ENCODE measurements around the gene P4HA1. TPM values are rescaled to one million over a fixed set of nuclear protein-coding genes. Genes with fewer than 3 reads are reported as not detected.

The P4HA1 gene
- total RNA-seq, 1 donor from 2014 or later, result 25.0 TPM

DNA sequence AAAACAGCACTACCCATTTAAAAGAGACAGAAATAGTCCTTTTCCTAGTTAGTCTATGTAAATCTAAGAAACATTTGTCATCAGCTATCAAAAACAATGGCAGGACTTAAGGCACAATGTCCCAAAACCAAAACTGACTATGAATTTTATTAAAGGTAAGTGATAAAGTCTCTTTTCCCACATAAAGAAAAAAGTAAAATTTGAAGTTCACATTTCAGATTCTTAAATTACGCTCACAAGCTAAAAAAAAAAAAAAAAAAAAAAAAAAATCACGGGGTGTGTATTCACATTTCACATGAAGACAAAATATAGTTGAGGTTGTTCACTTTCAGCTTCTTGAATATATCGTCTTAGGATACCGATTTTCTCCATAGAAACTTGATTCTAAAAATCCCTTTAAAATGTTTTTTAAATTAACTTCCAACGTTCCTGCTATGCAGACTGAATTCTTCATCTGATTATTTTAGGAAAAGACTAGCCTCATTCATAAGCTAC lies 1.6 kb downstream of the P4HA1 start:
- DNase-seq (ENCODE audit: low spot score), result no peak

DNA sequence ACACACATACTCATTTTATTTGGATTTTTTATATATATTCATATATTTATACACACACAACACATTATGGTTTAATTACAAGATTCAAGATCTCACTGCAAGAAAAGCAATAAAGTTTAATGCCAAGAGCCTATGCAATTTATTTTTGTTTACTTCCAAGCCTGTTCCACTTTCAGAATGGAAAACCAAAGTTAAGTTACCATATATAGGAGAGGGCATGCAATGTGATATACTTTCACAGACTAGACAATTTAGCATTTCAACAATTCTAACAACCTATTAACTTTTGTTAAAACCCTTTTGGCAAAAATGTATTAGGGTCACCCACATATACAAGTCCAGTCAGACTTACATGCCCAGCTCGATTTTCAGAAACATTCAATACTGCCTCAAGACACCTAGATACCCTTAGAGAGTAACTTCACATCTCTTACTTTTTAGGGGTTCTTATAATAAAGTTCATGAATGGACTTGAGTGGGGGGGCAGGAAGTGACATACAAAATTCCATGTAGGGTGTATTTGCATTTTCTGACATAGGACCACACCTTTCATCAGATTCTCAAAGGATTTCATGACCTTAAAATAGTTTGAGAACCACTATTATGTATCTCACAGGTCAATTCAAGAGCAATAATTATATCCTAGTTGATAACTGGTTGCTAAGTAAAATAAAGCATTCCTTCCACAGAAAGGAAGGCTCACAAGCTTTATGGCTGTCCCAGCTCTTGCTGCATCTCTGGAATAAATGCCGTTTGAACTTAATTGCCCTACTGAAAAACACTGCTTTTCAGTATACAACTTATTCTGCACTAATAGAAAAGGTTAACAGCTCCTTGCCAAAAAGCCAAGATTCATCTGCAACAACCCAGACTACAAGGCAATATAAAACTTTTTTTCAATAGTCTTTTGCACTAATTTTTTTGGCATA lies 2.5 kb downstream of the P4HA1 start:
- no peak for DNase-seq (ENCODE audit: low spot score)

DNA sequence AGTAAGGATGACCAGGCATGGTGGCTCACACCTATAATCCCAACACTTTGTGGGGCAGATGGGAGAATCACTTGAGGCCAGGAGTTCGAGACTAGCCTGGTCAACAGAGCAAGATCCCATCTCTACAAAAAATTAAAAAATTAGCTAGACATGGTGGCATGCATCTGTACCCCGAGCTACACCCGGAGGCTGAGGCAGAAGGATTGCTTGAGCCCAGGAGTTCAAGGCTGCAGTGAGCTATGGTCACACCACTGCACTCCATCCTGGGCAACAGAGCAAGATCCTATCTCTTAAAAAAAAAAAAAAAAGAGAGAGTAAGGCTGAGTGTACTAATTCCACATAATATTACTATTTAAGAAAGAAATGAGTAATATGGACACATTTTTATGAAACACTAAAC lies 3.8 kb downstream of the P4HA1 start:
- no peak for DNase-seq (ENCODE audit: low spot score)

DNA sequence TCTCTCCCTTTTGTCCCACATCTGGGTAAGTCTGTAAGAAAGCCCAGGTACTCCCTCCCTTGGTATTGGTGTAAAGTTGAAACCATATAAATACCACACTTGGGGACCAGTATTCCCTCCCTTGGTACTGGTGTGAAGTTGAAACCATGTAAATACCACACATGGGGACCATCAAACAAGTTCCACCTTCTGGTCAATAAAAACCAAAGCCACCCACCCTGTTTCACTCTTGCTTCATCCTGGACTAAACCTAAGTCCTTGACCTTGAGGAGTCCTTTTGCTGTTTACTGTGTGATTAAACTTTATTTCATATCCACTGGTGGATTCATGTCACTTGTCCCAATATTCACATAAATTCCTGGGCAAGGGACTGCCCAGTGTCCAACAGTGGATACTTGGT lies 8.4 kb downstream of the P4HA1 start:
- DNase-seq (ENCODE audit: low spot score), result no peak

DNA sequence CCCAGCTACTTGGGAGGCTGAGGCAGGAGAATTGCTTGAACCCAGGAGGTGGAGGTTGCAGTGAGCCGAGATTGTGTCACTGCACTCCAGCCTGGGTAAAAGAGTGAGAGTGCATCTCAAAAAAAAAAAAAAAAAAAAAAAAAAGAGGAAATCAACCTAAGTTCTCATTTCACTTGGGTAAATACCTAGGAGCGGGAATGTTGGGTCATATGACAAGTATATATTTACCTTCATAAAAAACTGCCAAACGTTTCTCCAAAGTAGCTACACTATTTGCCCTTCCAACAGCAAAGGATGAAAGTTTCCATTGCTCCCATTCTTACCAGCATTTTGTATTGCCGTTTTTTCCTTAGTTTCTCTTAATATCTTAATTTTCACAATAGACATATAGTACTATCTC lies 9.8 kb downstream of the P4HA1 start:
- no peak for DNase-seq (ENCODE audit: low spot score)

DNA sequence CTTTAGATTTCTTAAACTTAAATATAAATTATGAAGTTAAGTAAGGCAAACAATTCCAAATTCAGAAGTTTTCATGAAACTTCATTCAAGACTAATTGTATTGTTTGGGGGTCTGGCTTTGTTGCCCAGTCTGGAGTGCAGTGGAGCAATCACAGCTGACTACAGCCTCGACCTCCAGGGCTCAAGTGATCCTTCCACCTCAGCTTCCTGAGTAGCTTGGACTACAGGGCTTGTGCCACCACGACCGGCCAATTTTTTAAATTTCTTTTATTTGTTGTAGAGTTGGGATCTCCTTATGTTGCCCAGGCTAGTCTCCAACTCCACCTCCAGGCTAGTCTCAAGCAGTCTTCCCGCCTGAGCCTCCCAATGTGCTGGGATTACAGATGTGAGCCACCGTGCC lies 12.5 kb downstream of the P4HA1 start:
- DNase-seq (ENCODE audit: low spot score), result no peak

DNA sequence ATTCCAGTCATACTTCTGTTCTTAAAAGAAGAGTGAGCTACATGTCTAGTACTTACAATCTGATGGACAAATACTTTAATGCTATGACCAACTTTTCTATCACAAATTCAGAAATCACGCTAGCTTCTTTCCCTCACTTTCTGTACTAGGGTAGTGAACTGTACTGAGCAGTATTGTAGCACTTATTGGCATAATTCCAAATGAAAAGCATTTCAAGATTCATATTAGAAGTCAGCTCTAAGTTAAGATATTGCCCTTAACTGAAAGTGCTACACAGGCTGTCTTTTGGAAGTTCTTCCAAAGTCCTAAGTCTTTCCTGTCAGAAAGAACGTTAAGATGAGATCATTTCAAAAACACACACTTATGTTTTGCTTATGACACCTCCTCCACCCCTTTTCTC lies 13.4 kb downstream of the P4HA1 start:
- DNase-seq (ENCODE audit: low spot score), result no peak

DNA sequence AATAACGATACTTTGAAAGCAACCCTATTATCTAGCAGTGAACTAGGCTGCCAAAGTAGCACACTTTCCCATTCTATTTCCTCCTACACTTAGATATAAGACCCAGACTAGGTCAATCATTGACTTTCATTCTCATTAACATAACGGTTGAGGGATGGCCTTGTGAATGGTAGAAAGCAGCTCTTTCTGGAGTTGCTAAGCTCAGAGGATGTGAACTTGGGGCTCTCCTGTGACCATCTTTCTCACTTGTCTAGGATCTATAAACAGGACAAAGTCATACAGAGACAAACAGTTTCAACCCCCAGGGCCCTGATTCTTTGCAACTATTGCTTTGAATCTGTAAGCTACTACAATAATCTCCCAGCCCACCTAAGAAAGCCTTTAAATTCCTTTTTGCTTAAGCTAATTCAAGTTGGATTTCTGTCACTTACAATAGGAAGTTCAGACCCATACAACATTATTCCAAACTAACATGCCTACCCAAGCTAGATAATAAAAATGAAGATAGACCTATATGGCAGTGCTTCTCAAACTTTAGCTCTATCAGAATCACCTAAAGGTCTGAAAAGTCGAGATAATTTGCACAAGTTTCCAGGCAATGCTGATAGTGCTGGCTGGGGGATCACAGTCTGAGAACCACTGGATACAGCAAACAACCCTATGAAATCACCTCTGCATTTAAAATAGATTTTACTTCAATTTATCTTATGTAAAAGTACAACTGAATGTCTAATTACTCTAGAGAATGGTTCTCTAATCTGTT lies 16.7 kb downstream of the P4HA1 start:
- no peak for DNase-seq (ENCODE audit: low spot score)

DNA sequence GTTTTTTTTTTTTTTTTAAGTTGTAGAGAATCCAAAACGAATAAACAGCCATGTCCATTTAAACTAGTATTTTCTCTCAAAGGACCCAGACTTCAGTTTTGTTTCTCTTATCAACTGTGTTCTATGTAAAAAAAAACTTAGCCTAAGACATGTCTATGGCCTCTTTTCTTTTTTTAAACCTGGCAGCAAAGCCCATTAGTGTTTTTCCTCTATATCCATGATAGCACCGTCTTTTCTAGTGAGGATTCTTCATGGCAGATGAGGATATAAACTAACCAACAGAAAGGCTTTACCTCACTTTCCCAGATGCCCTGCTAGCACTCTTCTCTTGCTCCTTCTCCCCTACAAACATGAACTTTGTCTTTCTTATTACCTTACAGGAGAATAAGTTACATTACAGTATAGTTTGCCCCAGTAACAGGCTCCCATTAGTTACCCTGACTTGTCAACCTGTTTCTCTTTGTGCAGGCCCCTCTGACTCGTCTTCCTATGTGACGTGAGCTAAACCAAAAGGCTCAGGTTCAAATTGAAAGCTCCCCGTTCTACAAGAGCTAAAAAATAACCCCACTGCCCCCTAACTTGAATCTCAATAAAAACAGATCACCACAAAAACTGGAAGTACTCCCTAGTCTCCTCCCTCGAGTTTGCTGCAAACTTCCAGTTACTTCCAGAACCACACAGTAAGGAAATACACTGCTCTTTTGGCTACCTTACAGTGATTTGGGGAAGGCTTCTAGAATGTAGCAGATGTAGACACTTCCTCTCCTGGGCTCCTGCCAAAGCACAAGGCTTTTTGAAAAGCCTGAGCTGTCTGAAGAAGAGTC lies 20.1 kb downstream of the P4HA1 start:
- no peak for DNase-seq (ENCODE audit: low spot score)

DNA sequence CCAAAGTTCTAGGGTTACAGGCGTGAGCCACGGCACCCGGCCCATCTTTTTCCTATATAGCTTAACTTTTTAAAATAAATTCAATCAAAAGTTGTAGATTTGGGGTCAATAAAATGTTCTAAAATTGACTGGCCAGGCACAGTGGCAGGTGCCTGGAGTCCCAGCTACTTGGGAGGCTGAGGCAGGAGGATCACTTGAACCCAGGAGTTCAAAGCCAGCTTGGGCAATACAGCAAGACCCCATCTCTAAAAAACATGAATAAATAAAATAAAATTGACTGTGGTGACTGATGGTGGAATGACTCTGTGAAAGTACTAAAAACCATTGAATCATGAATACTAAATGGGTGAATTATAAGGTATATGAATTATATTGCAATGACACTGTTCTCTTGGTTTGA lies 20.8 kb downstream of the P4HA1 start:
- no peak for DNase-seq (ENCODE audit: low spot score)

DNA sequence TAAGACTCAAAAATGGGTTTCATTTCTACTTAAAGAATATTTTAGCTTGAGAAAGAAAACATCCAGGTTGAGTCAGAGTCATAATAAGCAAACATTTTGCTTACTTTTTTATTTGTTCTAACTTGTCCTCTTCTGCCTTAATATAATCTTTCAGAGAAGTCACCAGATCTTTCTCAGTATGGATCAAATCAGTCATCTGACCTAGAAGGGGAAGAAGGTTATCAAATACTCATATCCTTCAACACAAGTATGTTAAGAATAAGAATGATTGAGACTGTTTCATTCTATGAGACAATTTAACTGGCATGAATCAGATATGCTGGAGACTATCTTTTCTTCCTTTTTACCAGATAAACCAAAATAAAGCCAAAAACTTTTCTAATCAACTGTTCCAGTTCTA lies 23.0 kb downstream of the P4HA1 start:
- DNase-seq (ENCODE audit: low spot score), result no peak

DNA sequence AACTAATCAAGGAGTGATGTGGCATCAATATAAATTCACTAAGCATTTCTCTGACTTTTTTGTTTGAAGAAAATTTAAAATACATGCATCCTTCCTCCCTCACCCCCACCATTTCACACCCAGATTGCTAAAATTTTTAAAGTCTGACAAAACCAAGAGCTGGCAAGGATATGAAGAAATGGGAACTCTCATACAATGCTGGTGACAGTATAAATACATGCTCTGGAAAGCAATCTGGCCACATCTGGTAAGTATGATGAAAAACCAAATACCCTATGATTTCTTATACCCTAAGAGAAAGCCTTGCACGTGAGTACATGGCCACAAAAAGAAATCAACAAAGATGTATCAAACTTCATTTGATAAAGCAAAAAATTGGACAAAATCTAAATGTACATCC lies 31.2 kb downstream of the P4HA1 start:
- no peak for DNase-seq (ENCODE audit: low spot score)

DNA sequence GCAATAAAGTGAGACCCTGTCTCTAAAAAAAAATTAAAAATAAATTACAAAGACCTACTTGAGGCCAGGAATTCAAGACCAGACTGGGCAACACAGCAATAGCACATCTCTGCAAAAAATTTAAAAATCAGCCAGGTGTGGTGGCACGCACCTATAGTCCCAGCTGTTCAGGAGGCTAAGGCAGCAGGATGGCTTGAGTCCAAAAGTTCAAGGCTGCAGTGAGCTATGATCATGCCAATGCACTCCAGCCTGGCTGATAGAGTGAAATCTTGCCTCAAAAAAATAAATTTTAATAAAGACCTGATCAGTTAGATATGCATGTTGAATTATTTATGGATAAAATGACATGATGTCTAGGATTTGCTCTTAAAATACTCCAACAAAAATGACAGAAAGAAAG lies 34.9 kb downstream of the P4HA1 start:
- DNase-seq (ENCODE audit: low spot score), result no peak

DNA sequence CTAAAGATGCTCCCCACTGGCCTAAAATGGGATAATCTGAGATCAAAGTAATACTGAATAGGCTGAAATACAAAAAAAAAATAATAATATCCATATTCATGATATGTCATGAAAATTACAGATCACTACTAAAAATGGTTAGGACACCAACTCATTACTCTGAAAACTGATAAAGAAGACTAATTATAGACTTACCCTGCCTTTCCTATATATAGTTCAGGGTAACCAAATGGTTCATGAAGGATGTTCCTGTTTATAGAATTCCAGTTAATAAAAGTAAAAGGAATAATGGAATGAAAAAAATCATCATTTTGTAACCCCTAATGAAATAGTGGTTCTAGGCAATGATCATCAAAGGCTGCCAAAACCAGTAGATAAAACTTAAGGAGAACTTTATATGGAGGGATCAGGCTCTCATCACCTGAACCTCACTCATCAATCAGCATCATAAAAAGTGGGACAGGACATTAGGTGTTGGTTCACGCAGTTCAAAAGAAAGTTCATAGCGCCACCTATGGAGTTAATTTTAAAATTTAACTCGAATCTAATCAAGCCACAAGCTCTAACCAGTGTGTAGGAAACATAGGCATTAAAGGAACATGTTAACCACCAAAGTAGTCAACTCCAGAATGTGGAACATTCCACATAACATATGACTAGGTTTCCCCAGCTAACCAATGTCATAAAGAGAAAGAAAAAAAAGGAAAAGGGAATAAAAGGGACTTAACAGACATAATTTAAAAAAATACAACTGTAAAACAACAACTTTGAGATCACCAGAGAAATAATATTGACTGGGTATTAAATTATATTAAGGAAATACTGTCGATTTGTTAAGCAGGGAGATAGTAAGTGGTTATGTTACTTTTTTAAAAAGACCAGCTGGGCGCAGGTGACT lies 35.7 kb downstream of the P4HA1 start:
- no peak for DNase-seq (ENCODE audit: low spot score)

DNA sequence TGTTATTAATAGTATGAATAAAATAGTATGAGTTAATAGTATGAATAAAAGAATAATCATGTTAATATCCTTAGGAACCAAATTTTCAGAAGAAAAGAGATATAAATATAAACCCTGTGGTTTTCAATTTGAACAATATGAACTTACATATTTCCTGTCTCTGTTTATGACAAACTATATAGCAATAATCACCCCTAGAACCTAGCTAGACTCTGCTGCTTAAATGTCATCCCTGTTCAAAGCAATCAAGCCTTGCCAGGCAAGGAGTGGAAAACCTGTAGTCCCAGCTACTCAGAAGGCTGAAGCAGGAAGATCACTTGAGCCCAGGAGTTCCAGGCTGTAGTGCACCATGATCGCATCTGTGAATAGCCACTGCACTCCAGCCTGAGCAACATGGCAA lies 36.5 kb downstream of the P4HA1 start:
- DNase-seq (ENCODE audit: low spot score), result no peak

DNA sequence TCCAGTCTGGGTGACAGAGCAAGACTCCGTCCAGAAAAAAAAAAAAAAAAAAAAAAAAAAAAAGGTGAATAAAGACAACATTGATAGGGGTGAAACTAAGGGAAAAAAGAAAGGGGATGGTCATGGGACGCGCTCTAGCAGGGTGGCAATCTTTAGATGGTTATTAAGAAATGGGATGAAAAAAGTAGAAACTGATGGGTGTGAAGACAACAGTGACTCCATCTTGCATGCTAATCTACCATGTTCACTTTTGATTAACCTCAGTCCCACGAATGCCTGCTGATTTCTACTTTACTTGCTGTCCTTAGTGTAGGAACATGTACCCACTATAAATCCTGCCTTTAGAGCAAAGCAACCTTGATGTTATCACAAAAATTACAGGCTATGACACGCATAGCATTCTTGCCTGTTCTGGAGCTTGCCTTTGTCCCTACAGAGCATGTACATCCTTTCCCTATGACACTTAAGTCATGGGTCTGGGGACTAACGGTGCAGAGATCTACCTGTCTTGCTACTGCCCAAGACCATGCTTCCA lies 38.5 kb downstream of the P4HA1 start:
- no peak for DNase-seq (ENCODE audit: low spot score)

DNA sequence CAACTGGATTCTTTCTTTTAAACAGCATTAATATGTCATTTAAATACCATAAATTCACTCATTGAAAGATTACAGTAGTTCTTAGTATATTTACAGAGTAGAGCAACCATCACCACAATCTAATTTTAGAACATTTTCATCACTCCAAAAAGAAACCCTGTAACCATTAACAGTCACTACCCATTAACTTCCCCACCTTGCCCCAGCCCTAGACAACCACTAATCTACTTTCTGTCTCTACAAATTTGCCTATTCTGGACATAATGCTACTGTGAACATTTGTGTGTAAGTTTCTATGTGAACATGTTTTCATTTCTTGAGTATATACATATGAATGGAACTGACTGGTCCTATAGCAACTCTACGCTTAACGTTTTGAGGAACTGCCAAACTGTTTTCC lies 42.4 kb downstream of the P4HA1 start:
- DNase-seq (ENCODE audit: low spot score), result no peak

DNA sequence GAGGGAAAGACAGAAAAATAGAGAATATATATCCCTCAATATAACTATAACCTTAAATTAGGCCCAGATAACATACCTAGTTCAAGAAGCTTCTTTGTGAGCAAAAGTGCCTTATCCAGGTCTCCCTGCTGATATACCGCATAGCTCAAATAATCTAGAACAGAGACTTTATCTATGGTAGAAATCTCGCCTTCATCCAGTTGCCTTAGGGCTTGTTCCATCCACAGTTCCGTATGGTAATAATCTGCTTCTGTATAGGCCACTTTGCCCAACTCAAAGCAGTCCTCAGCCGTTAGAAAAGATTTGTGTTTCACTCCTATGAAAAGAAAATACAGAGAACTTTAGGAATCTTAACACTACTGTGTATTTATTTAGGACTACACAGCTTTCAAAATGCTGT lies 43.4 kb downstream of the P4HA1 start:
- no peak for DNase-seq (ENCODE audit: low spot score)

DNA sequence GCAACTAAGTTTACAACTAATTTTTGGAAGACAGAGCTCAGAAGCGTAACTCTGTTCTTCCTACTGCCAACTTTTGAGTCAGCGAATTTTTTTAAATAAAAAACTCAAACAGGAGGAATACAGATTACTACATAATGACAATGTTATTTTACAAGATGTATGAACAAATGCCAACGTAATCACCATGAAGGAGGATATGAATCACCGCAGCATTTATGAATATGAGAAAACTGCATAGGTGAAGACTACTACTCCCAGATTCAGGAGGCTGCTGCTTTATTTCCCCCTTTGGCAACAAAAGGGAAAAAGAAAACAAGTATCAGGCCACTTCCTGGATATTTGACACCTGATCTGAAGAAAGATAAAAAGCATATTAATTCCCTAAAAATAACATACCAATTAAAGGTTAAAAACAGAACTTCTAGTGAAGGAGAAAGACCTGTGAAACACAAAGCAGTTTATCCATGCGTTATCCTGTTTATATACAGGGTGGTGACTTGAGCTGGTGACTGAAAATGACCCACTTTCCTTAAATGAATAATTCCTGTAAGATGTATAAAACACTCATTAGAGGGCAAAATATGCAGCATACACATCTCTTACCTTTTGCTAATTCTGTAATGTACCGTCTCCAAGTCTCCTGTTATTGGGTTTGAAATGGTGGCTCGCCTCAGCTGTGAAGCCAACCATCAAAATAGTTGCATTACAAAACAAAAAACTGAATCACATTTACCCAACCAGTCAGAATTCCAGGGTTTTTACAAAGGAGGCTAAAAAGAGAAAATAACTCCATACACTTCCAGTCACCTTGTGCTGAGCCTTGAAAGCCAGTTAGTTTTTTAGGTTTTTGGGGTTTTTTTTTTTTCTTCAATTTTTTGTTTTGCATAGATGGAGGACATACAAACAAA lies 52.0 kb downstream of the P4HA1 start:
- no peak for DNase-seq (ENCODE audit: low spot score)
